Activated CD8-positive, alpha-beta T cell treated with anti-CD3 and anti-CD28 coated beads for 36 hours (primary cell): ENCODE results near the gene IL37. TPM values are rescaled to one million over a fixed set of nuclear protein-coding genes. Genes with fewer than 3 reads are reported as not detected.

Experiments
- ATAC-seq: fragments of 200-7000 bp; cut with Tn5 transposase; one replicate; pipeline ENCODE4 v1.10.0; 2021; ENCODE audit warnings: mild to moderate bottlenecking, moderate library complexity
- CTCF ChIA-PET: fragments of 350-600 bp; sonication (Branson Sonifier 250); formaldehyde crosslinking; loops from one replicate; lab custom pipeline; 2021; ENCODE audit warnings: antibody characterized with exemption; lab: Charles Lee
- POLR2A ChIA-PET: fragments of 350-600 bp; sonication (Branson Sonifier 250); formaldehyde crosslinking; loops from one replicate; lab custom pipeline; 2021; ENCODE audit warnings: antibody characterized with exemption; lab: Charles Lee
- DNase-seq: peaks from one replicate; pipeline ENCODE4 v3.0.0-alpha.2; 2020
- H3K27ac Mint-ChIP-seq: one replicate; pipeline ENCODE4 v1.8.0; 2021; ENCODE audit warnings: mild to moderate bottlenecking, mixed read lengths
- H3K27me3 Mint-ChIP-seq: one replicate; pipeline ENCODE4 v1.8.0; 2021; ENCODE audit warnings: mixed read lengths
- H3K36me3 Mint-ChIP-seq: one replicate; pipeline ENCODE4 v1.8.0; 2021; ENCODE audit warnings: low read depth, mixed read lengths
- H3K4me1 Mint-ChIP-seq: one replicate; pipeline ENCODE4 v1.8.0; 2021; ENCODE audit warnings: low read depth, mixed read lengths
- H3K4me3 Mint-ChIP-seq: one replicate; pipeline ENCODE4 v1.8.0; 2021; ENCODE audit warnings: mild to moderate bottlenecking, moderate library complexity, mixed read lengths
- H3K9me3 Mint-ChIP-seq: one replicate; pipeline ENCODE4 v1.8.0; 2021; ENCODE audit warnings: mixed read lengths
- intact Hi-C: fragments of 100-400 bp; cut with micrococcal nuclease; formaldehyde crosslinking; loops from one replicate; pipeline ENCODE4 v1.10.0; 2022
- total RNA-seq, 2 experiments: library from RNA; stranded (reverse); gene quantifications; one replicate each; pipeline ENCODE4 v1.2.3, GENCODE V29; 2021
- TF ChIP-seq, protein P1 (sequence below): fragments of 200-600 bp; IDR thresholded peaks from one replicate; pipeline ENCODE4 v1.8.0; 2022; ENCODE audit warnings: antibody characterized with exemption, mild to moderate bottlenecking

Gene IL37
- total RNA-seq, 2 experiments from 2014 or later, result not detected

DNA sequence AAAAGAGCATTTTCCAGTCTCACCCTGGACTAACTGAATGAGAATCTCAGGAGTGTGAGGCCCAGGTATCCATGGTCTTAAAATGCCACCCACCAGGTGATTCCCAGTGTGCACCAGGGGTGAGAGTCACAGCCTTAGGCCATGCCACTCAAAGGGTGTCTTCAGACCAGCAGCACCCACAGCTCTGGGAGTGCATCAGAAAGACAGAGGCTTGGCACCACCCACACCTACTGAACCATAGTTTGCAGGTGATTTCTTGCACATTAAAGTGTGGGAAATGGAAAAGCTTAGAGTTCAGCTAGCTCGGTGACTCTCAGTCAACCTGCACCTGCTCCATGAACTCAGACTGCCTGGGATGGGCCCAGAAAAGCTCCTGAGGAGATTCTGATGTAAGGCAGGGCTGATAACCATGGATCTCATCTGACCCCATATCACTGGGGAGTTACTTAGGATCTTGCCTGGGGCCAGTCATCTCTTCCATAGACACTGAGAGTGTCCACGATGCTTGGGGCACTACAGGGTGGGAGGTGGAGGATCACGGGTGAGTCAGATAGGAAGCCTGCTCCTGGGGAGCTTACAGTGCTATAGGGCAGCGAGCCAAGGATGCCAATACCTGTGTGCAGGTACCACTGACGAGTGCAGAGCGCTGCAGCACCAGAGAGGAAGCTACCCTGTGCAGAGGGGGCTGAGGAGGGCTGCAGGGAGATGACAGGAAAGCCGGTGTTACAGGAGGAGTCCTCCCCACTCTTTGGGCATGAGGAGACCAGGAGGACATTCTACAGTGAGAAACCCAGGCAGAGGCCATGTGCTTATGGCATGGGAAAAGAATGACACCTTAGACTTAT, 4.6 kb downstream of the IL37 start:
- no peaks in the 10 kb centered on the region for H3K36me3 Mint-ChIP-seq
- no peaks in the 10 kb centered on the region for H3K9me3 Mint-ChIP-seq
- peaks cover 31% of the 10 kb centered on the region for H3K4me1 Mint-ChIP-seq
- TF ChIP-seq, protein P1, sequence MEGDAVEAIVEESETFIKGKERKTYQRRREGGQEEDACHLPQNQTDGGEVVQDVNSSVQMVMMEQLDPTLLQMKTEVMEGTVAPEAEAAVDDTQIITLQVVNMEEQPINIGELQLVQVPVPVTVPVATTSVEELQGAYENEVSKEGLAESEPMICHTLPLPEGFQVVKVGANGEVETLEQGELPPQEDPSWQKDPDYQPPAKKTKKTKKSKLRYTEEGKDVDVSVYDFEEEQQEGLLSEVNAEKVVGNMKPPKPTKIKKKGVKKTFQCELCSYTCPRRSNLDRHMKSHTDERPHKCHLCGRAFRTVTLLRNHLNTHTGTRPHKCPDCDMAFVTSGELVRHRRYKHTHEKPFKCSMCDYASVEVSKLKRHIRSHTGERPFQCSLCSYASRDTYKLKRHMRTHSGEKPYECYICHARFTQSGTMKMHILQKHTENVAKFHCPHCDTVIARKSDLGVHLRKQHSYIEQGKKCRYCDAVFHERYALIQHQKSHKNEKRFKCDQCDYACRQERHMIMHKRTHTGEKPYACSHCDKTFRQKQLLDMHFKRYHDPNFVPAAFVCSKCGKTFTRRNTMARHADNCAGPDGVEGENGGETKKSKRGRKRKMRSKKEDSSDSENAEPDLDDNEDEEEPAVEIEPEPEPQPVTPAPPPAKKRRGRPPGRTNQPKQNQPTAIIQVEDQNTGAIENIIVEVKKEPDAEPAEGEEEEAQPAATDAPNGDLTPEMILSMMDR, result no peak
- intact Hi-C loops, result no loop called here
- no peaks in the 10 kb centered on the region for H3K27me3 Mint-ChIP-seq
- POLR2A ChIA-PET, result interaction anchor here (0.6 to 2.6 kb wide), 6 partner anchors 12 to 283 kb away, joined by 3 to 6 read pairs (median 4); no protein-coding TSS in a partner anchor
- peak overlapping the region; percentile 13 for H3K4me3 Mint-ChIP-seq
- CTCF ChIA-PET, result interaction anchor here (0.8 to 4.9 kb wide), 7 partner anchors 9 to 166 kb away, joined by 3 to 28 read pairs (median 4); no protein-coding TSS in a partner anchor
- DNase-seq (peak; percentile 47), ATAC-seq (peak; percentile 49)
- H3K27ac Mint-ChIP-seq, result peak overlapping the region; percentile 83

DNA sequence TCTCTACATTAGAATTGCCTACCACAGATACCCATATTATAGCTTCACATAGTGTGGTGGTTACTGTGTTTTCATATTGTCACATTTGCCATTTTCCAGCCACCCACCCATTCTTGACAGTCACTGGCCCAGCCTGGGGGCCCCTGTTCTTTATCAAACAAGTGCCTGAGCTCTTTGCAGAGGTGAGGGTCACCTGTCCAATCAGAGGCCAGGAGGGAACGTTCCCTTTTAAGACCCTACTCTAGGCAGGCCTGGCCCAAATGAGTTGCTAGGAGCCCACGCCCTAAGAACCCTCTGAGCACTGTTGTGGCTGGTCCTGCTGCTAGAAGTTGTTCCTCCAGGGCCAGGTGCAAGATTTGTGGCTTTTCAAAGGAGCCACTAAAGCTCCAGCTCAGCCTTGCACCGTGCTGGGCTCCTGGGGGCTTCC, 5.2 kb downstream of the IL37 start:
- H3K9me3 Mint-ChIP-seq, result no peaks in the 10 kb centered on the region
- no peaks in the 10 kb centered on the region for H3K36me3 Mint-ChIP-seq
- ChIA-PET CTCF (interaction anchor here (1.1 to 4.9 kb wide), 5 partner anchors 9 to 167 kb away, joined by 3 to 28 read pairs (median 13); no protein-coding TSS in a partner anchor), POLR2A (interaction anchor here (0.6 to 2.6 kb wide), 5 partner anchors 12 to 283 kb away, joined by 3 to 6 read pairs (median 4); no protein-coding TSS in a partner anchor)
- peaks cover 36% of the 10 kb centered on the region for H3K4me1 Mint-ChIP-seq
- no peak overlapping the region for H3K4me3 Mint-ChIP-seq
- H3K27me3 Mint-ChIP-seq, result no peaks in the 10 kb centered on the region
- peak overlapping the region; percentile 83 for H3K27ac Mint-ChIP-seq
- TF ChIP-seq, protein P1, result no peak
- peak; percentile 75 for DNase-seq
- peak; percentile 60 for ATAC-seq
- intact Hi-C loops, result no loop called here

DNA sequence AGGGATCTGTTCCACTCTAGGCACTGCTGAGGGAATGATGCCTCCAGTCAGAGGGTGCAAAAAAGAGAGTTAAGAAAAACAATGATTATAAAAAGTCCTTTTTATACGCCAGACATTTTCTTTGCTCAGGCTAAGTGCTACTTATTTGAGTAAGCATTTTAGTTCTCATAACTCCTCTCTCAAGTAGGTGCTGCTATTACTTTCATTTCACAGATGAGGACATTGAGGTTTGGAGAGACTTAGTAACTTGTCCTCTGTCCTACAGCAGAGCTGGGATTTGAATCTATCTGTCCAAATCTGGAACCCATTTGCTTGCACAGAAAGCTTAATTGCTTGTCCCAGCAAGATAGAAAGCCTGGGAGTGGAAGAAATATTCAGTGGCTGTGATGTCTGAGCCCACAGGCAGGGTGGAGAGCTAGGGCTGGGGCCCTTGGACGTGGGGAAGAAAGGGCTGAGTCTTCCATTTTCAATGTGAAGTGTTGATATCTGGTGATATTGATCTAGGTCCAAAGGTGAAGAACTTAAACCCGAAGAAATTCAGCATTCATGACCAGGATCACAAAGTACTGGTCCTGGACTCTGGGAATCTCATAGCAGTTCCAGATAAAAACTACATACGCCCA, 5.8 kb downstream of the IL37 start:
- Mint-ChIP-seq H3K4me1 (peaks cover 36% of the 10 kb centered on the region), H3K4me3 (no peak overlapping the region), H3K27ac (peak overlapping the region; percentile 83), H3K9me3 (no peaks in the 10 kb centered on the region), H3K27me3 (no peaks in the 10 kb centered on the region), H3K36me3 (no peaks in the 10 kb centered on the region)
- intact Hi-C loops, result no loop called here
- TF ChIP-seq, protein P1, result no peak
- ChIA-PET POLR2A (interaction anchor here (0.5 to 2.6 kb wide), 4 partner anchors 31 to 284 kb away, joined by 3 to 6 read pairs (median 3); no protein-coding TSS in a partner anchor), CTCF (interaction anchor here (1.1 to 4.9 kb wide), 6 partner anchors 8 to 167 kb away, joined by 3 to 28 read pairs (median 8); no protein-coding TSS in a partner anchor)
- ATAC-seq (peak; percentile 65), DNase-seq (no peak)

DNA sequence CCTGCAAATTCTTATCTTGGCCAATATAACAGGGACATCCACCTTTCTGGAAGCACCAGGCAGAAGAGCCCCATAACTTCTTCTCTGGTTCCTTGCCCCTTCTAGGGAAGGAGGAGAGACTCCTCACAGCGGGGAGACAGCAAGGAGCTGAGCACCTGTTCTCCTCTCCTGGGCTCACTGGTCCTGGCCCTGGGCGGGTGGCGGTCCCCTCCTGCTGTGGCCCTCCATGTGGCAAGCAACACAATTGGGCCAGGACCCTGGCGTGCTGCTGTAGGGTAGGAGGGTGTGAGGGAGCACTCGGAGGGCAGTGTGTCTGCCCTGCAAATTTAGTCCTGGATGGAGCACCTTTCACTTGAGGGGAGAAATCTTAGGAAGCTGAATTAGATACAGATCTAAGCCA, 6.9 kb downstream of the IL37 start:
- CTCF ChIA-PET, result interaction anchor here (0.8 to 4.9 kb wide), 7 partner anchors 18 to 168 kb away, joined by 3 to 24 read pairs (median 4); no protein-coding TSS in a partner anchor
- H3K27ac Mint-ChIP-seq, result peak overlapping the region; percentile 30
- H3K36me3 Mint-ChIP-seq, result no peaks in the 10 kb centered on the region
- peaks cover 36% of the 10 kb centered on the region for H3K4me1 Mint-ChIP-seq
- no peak for ATAC-seq
- H3K4me3 Mint-ChIP-seq, result no peak overlapping the region
- H3K9me3 Mint-ChIP-seq, result no peaks in the 10 kb centered on the region
- intact Hi-C loops, result no loop called here
- H3K27me3 Mint-ChIP-seq, result no peaks in the 10 kb centered on the region
- POLR2A ChIA-PET, result interaction anchor here (0.5 kb wide), 1 partner anchor 67 kb away, joined by 3 read pairs; no protein-coding TSS in a partner anchor
- DNase-seq, result no peak
- TF ChIP-seq, protein P1, result no peak
